A673 (cell line): Measurements from ENCODE around the gene RNF44.

Experiments used
- EZH2 ChIP-seq: fragments of 200-600 bp; sonication (generic); IDR thresholded peaks from 2 replicates; pipeline ENCODE4 v1.6.1; 2017; ENCODE audit warnings: borderline replicate concordance, low read depth, mild to moderate bottlenecking, mixed read lengths, antibody characterized with exemption, low read length; ENCODE audit not compliant: poor library complexity, severe bottlenecking
- TF ChIP-seq, protein P1 (sequence below): fragments of 300-800, 200-600 bp; sonication (generic); conservative IDR thresholded peaks from 2 replicates; pipeline ENCODE4 v1.5.1; 2017; ENCODE audit warnings: low read depth, mild to moderate bottlenecking, antibody characterized with exemption, low read length, moderate library complexity, mixed read lengths

DNA sequence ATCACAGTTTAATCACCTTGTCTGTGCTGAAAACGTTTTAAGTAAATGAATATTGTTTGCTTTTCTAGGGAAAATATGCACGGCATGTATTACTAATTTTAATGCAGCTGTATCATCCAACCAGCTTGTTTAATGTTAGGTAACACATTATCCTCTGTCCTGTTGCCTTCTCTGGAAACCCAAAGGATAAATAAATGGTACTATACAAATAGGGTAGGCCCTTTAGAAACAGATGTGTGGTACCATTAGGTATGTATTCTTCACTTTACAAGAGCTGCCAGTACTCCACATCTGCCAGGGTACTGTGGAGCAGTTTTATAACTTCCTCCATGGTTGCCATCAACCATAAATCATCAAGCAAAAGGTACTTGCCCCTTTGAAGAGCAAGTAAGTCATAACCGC lies 46.1 kb downstream of the RNF44 start:
- TF ChIP-seq, protein P1, sequence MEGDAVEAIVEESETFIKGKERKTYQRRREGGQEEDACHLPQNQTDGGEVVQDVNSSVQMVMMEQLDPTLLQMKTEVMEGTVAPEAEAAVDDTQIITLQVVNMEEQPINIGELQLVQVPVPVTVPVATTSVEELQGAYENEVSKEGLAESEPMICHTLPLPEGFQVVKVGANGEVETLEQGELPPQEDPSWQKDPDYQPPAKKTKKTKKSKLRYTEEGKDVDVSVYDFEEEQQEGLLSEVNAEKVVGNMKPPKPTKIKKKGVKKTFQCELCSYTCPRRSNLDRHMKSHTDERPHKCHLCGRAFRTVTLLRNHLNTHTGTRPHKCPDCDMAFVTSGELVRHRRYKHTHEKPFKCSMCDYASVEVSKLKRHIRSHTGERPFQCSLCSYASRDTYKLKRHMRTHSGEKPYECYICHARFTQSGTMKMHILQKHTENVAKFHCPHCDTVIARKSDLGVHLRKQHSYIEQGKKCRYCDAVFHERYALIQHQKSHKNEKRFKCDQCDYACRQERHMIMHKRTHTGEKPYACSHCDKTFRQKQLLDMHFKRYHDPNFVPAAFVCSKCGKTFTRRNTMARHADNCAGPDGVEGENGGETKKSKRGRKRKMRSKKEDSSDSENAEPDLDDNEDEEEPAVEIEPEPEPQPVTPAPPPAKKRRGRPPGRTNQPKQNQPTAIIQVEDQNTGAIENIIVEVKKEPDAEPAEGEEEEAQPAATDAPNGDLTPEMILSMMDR: no peak
- no peak for TF ChIP-seq EZH2
